Thoracic aorta (tissue), 2 donors: ENCODE measurements around the gene SEMA3B. TPM values are rescaled to one million over a fixed set of nuclear protein-coding genes. Genes with fewer than 3 reads are reported as not detected.

Experiments used
- ATAC-seq: fragments of 150-250 bp; one replicate; pipeline ENCODE4 v1.8.0; 2017; ENCODE audit warnings: low read depth; ENCODE audit not compliant: insufficient number of reproducible peaks, low FRiP score
- DNase-seq: peaks from one replicate; pipeline ENCODE4 v3.0.0-alpha.2; 2020; ENCODE audit warnings: low spot score
- H3K27ac ChIP-seq, 2 donors: fragments of 200-600 bp; sonication (generic); 1 replicate in 1 of 2; 2 replicates in 1 of 2; pipeline ENCODE4 v1.5.1; 2016; ENCODE audit warnings: mild to moderate bottlenecking in 2 of 2, moderate library complexity in 2 of 2
- H3K27me3 ChIP-seq: fragments of 200-600 bp; sonication (generic); replicated peaks from 2 replicates; pipeline ENCODE4 v1.6.0; 2016; ENCODE audit warnings: mild to moderate bottlenecking; ENCODE audit not compliant: insufficient read depth
- H3K36me3 ChIP-seq: fragments of 200-600 bp; sonication (generic); one replicate; pipeline ENCODE4 v1.5.1; 2016
- H3K4me1 ChIP-seq, 2 donors: fragments of 200-600 bp; sonication (generic); 1 replicate in 1 of 2; 2 replicates in 1 of 2; pipeline versions ENCODE4 v1.5.1 to v1.6.0; 2016; ENCODE audit warnings: low read depth in 2 of 2, mild to moderate bottlenecking in 1 of 2; ENCODE audit not compliant: control insufficient read depth in 1 of 2
- H3K4me3 ChIP-seq: fragments of 200-600 bp; sonication (generic); 2 replicates; pipeline ENCODE4 v1.5.1; 2016; ENCODE audit warnings: mild to moderate bottlenecking
- H3K9me3 ChIP-seq: fragments of 200-600 bp; sonication (generic); 2 replicates; pipeline ENCODE4 v1.5.1; 2016
- CTCF ChIP-seq: fragments of 200-600 bp; sonication (generic); IDR thresholded peaks from one replicate; pipeline ENCODE4 v1.5.1; 2019; ENCODE audit warnings: antibody characterized with exemption
- total RNA-seq, 2 donors: library from RNA; depleted of rRNA; stranded (reverse); fragments of >200 nt; gene quantifications; one replicate each; pipeline versions ENCODE4 v1.1.0 to v1.2.3, GENCODE V29; 2016

The SEMA3B gene
- total RNA-seq, 2 donors from 2014 or later = 53.6 to 57.2 TPM

- DNase-seq = no peak
- TF ChIP-seq CTCF = no peak
- Histone ChIP-seq H3K27me3 (no peaks in the 10 kb centered on the region), H3K9me3 (no peaks in the 10 kb centered on the region), H3K4me1 (peaks cover 18 to 31% of the 10 kb centered on the region in 2 donors), H3K4me3 (no peak overlapping the region), H3K27ac (no peak overlapping the region), H3K36me3 (peaks cover 4% of the 10 kb centered on the region)
- no peak for ATAC-seq
Observed at GRCh38 chr3:50316657-50317242, 47.8 kb downstream of the SEMA3B start.

GRCh38 chr3:50317300-50317699, 48.4 kb downstream of the SEMA3B start:
- Histone ChIP-seq H3K27ac (no peak overlapping the region), H3K4me1 (peaks cover 22 to 37% of the 10 kb centered on the region in 2 donors), H3K4me3 (no peak overlapping the region), H3K27me3 (no peaks in the 10 kb centered on the region), H3K36me3 (peaks cover 4% of the 10 kb centered on the region), H3K9me3 (no peaks in the 10 kb centered on the region)
- no peak for TF ChIP-seq CTCF
- no peak for DNase-seq
- no peak for ATAC-seq

- TF ChIP-seq CTCF = no peak
- H3K4me3 ChIP-seq = no peak overlapping the region
- H3K9me3 ChIP-seq = no peaks in the 10 kb centered on the region
- no peaks in the 10 kb centered on the region for H3K27me3 ChIP-seq
- no peak overlapping the region for H3K27ac ChIP-seq
- DNase-seq = no peak
- peaks cover 4% of the 10 kb centered on the region for H3K36me3 ChIP-seq
- H3K4me1 ChIP-seq = peaks cover 26 to 39% of the 10 kb centered on the region in 2 donors
- no peak for ATAC-seq
Observed at GRCh38 chr3:50318163-50318562, 49.2 kb downstream of the SEMA3B start.

- peaks cover 26 to 39% of the 10 kb centered on the region in 2 donors for H3K4me1 ChIP-seq
- no peaks in the 10 kb centered on the region for H3K27me3 ChIP-seq
- no peak overlapping the region for H3K27ac ChIP-seq
- no peaks in the 10 kb centered on the region for H3K9me3 ChIP-seq
- peaks cover 4% of the 10 kb centered on the region for H3K36me3 ChIP-seq
- ATAC-seq (no peak), DNase-seq (no peak)
- no peak for TF ChIP-seq CTCF
- no peak overlapping the region for H3K4me3 ChIP-seq
Observed at GRCh38 chr3:50318615-50319014, 49.7 kb downstream of the SEMA3B start.

GRCh38 chr3:50319181-50319893, 50.4 kb downstream of the SEMA3B start:
- no peaks in the 10 kb centered on the region for H3K9me3 ChIP-seq
- H3K27ac ChIP-seq = no peak overlapping the region
- TF ChIP-seq CTCF = no peak
- peaks cover 4% of the 10 kb centered on the region for H3K36me3 ChIP-seq
- H3K4me1 ChIP-seq = peaks cover 26 to 44% of the 10 kb centered on the region in 2 donors
- no peaks in the 10 kb centered on the region for H3K27me3 ChIP-seq
- ATAC-seq (no peak), DNase-seq (no peak)
- peak overlapping the region; percentile 73 for H3K4me3 ChIP-seq
